Keratinocyte (primary cell): ENCODE results near the gene ADAMTSL3.

Experiments used
- EZH2 ChIP-seq: IDR thresholded peaks from one replicate; pipeline ENCODE4 v1.6.1; 2012; ENCODE audit warnings: inconsistent platforms, mild to moderate bottlenecking, low read length, moderate library complexity
- TF ChIP-seq, protein P1 (sequence below), 3 experiments: IDR thresholded peaks in 1 of 3; conservative IDR thresholded peaks in 1 of 3; optimal IDR thresholded peaks in 1 of 3; 2 replicates in 2 of 3; 3 replicates in 1 of 3; pipeline versions ENCODE3 to v1.5.1; 2011; ENCODE audit warnings: low read length in 3 of 3, mild to moderate bottlenecking in 3 of 3, moderate library complexity in 2 of 3, control low read depth in 1 of 3, inconsistent platforms in 1 of 3; ENCODE audit not compliant: insufficient read depth in 2 of 3; ENCODE audit errors: extremely low read depth in 1 of 3

DNA sequence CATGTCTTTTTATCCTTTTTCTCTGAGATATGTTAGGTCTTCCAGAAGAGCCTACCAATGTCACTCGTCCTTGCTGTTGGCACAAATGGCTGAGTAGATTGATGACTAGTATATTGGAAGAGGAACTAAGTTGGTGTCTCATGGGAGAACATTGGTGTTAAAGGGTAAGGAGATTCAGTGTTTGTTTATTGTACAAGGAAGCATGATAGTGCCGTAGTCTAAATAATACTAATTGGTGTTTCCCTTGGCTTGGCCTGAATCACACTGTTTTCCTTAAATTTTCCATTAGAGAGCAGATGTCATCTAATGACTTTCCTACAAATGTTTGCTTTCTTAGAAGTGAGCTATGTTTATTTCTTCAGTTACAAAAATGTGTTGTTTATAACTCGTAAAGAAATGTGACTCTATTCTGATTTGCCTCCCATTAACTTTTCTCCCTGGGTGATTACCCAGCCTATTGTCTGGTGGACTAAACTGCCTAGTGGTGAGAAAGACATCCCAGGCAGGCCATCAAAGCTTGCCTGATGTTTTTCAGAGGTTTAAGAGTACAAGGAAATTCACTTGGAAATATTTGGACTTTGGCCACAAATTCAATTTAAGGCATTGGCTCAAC lies 28.7 kb downstream of the ADAMTSL3 start:
- no peak for TF ChIP-seq EZH2
- TF ChIP-seq, protein P1, sequence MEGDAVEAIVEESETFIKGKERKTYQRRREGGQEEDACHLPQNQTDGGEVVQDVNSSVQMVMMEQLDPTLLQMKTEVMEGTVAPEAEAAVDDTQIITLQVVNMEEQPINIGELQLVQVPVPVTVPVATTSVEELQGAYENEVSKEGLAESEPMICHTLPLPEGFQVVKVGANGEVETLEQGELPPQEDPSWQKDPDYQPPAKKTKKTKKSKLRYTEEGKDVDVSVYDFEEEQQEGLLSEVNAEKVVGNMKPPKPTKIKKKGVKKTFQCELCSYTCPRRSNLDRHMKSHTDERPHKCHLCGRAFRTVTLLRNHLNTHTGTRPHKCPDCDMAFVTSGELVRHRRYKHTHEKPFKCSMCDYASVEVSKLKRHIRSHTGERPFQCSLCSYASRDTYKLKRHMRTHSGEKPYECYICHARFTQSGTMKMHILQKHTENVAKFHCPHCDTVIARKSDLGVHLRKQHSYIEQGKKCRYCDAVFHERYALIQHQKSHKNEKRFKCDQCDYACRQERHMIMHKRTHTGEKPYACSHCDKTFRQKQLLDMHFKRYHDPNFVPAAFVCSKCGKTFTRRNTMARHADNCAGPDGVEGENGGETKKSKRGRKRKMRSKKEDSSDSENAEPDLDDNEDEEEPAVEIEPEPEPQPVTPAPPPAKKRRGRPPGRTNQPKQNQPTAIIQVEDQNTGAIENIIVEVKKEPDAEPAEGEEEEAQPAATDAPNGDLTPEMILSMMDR (optimal IDR thresholded peaks at IDR 0.05 in 1 of 3, IDR thresholded peaks at IDR 0.05 in 1 of 3, conservative IDR thresholded peaks at IDR 0.05 in 1 of 3; ENCODE audit: extremely low read depth in 1 of 3, insufficient read depth in 2 of 3, low read length in 3 of 3), result no peak
